ENCODE data around the gene CDH24. TPM values are rescaled to one million over a fixed set of nuclear protein-coding genes. Genes with fewer than 3 reads are reported as not detected.

CDH24 gene
- total and polyA plus RNA-seq, 2 of the 13 experiments (the other 11 are each of a cell fraction or from before 2014, with no cell fraction given), result 0.69 to 0.99 TPM

- TF ChIP-seq ZBTB40 (IDR thresholded peaks at IDR 0.05), result no peak
- TF ChIP-seq ZBTB40 (CRISPR knock-in tag; IDR thresholded peaks at IDR 0.05), result 0 out of 2 replicates have a peak, but pooled peaks have one; percentile 43
- no peak for TF ChIP-seq HMGXB3 (CRISPR knock-in tag; IDR thresholded peaks at IDR 0.05; ENCODE audit: borderline replicate concordance)
- TF ChIP-seq ZNF343 (CRISPR knock-in tag; IDR thresholded peaks at IDR 0.05), result 0 out of 2 replicates have a peak, but pooled peaks have one; percentile 21
- TF ChIP-seq MXD3 (CRISPR knock-in tag; IDR thresholded peaks at IDR 0.05), result peak; percentile 27; the same call in 1 of the 2 replicates
- no peak for TF ChIP-seq RNF2 (conservative IDR thresholded peaks at IDR 0.05; ENCODE audit: low read depth)
- TF ChIP-seq HIVEP1 (CRISPR knock-in tag; IDR thresholded peaks at IDR 0.05), result peak; percentile 39
- TF ChIP-seq ATF3 (CRISPR knock-in tag; IDR thresholded peaks at IDR 0.05), result 0 out of 2 replicates have a peak, but pooled peaks have one; percentile 10
- peak; percentile 17; the same call in 1 of the 2 replicates for TF ChIP-seq MEIS1 (CRISPR knock-in tag; IDR thresholded peaks at IDR 0.05; ENCODE audit: borderline replicate concordance)
- peak; percentile 41 for TF ChIP-seq RBM22 (optimal IDR thresholded peaks at IDR 0.05; ENCODE audit: low read length)
- TF ChIP-seq JUN (CRISPR knock-in tag; IDR thresholded peaks at IDR 0.05), result 0 out of 2 replicates have a peak, but pooled peaks have one; percentile 30
- TF ChIP-seq ZNF251 (CRISPR knock-in tag; IDR thresholded peaks at IDR 0.05), result 0 out of 2 replicates have a peak, but pooled peaks have one; percentile 45
- TF ChIP-seq ZNF781 (CRISPR knock-in tag; IDR thresholded peaks at IDR 0.05; ENCODE audit: borderline replicate concordance, not compliant biosample characterization), result peak; percentile 26
- peak in 1 of 2 experiments; percentile 6; a peak in 3 of 4 replicates for TF ChIP-seq POLR2A (IDR thresholded peaks at IDR 0.05; ENCODE audit: insufficient read depth in 1 of 2, low read depth in 2 of 2, low read length in 2 of 2)
Measured at GRCh38 chr14:23067847-23068788, 10.8 kb upstream of the CDH24 start (continued).
